ENCODE data around the gene FAM229B.

Gene FAM229B

GRCh38 chr6:112062966-112063365 lies 24.4 kb upstream of the FAM229B start:
- Histone ChIP-seq H3K4me2 (ENCODE audit: insufficient read depth, low read length) (no peak overlapping the region), H2AFZ (ENCODE audit: low read depth, low read length) (no peak overlapping the region), H3K4me3 (ENCODE audit: low read depth in 1 of 2, low read length in 2 of 2) (no peak overlapping the region), H3K27me3 (ENCODE audit: insufficient read depth, low read length, poor library complexity) (no peaks in the 10 kb centered on the region), H3K4me1 (ENCODE audit: insufficient read depth, low read length) (no peaks in the 10 kb centered on the region), H3K9me3 (ENCODE audit: insufficient read depth, low read length, severe bottlenecking) (no peaks in the 10 kb centered on the region), H3K9ac (ENCODE audit: low read depth, low read length) (no peak overlapping the region), H3K79me2 (ENCODE audit: insufficient read depth, low read length) (no peaks in the 10 kb centered on the region), H3K36me3 (ENCODE audit: insufficient read depth, low read length) (no peaks in the 10 kb centered on the region), H4K20me1 (ENCODE audit: insufficient read depth, low read length) (no peaks in the 10 kb centered on the region), H3K27ac (ENCODE audit: low read length) (no peak overlapping the region)
- no peak for DNase-seq
- no peak for TF ChIP-seq CTCF (IDR thresholded peaks at IDR 0.05; ENCODE audit: borderline replicate concordance, extremely low read depth, low read length, poor library complexity, severe bottlenecking)
- TF ChIP-seq EZH2 (IDR thresholded peaks at IDR 0.05; ENCODE audit: borderline replicate concordance, low read depth, low read length, severe bottlenecking): no peak
- ATAC-seq (ENCODE audit: insufficient read depth, low read depth): no peak

GRCh38 chr6:112065426-112065986 lies 21.9 kb upstream of the FAM229B start:
- H3K27ac ChIP-seq (ENCODE audit: low read length): no peak overlapping the region
- no peaks in the 10 kb centered on the region for H4K20me1 ChIP-seq (ENCODE audit: insufficient read depth, low read length)
- H3K4me3 ChIP-seq (ENCODE audit: low read depth in 1 of 2, low read length in 2 of 2): no peak overlapping the region
- no peaks in the 10 kb centered on the region for H3K9me3 ChIP-seq (ENCODE audit: insufficient read depth, low read length, severe bottlenecking)
- no peaks in the 10 kb centered on the region for H3K36me3 ChIP-seq (ENCODE audit: insufficient read depth, low read length)
- H3K27me3 ChIP-seq (ENCODE audit: insufficient read depth, low read length, poor library complexity): no peaks in the 10 kb centered on the region
- no peak for ATAC-seq (ENCODE audit: insufficient read depth, low read depth)
- H3K4me2 ChIP-seq (ENCODE audit: insufficient read depth, low read length): no peak overlapping the region
- H3K4me1 ChIP-seq (ENCODE audit: insufficient read depth, low read length): no peaks in the 10 kb centered on the region
- no peak overlapping the region for H2AFZ ChIP-seq (ENCODE audit: low read depth, low read length)
- no peak for DNase-seq
- no peaks in the 10 kb centered on the region for H3K79me2 ChIP-seq (ENCODE audit: insufficient read depth, low read length)
- H3K9ac ChIP-seq (ENCODE audit: low read depth, low read length): no peak overlapping the region
- TF ChIP-seq CTCF (IDR thresholded peaks at IDR 0.05; ENCODE audit: borderline replicate concordance, extremely low read depth, low read length, poor library complexity, severe bottlenecking) (no peak), EZH2 (IDR thresholded peaks at IDR 0.05; ENCODE audit: borderline replicate concordance, low read depth, low read length, severe bottlenecking) (no peak)

- Histone ChIP-seq H3K79me2 (ENCODE audit: insufficient read depth, low read length) (no peaks in the 10 kb centered on the region), H3K4me1 (ENCODE audit: insufficient read depth, low read length) (no peaks in the 10 kb centered on the region), H3K27me3 (ENCODE audit: insufficient read depth, low read length, poor library complexity) (no peaks in the 10 kb centered on the region), H3K36me3 (ENCODE audit: insufficient read depth, low read length) (peaks cover 7% of the 10 kb centered on the region; the same call in 1 of the 2 replicates), H3K9me3 (ENCODE audit: insufficient read depth, low read length, severe bottlenecking) (no peaks in the 10 kb centered on the region), H3K4me2 (ENCODE audit: insufficient read depth, low read length) (no peak overlapping the region), H4K20me1 (ENCODE audit: insufficient read depth, low read length) (no peaks in the 10 kb centered on the region), H3K4me3 (ENCODE audit: low read depth in 1 of 2, low read length in 2 of 2) (no peak overlapping the region), H2AFZ (ENCODE audit: low read depth, low read length) (no peak overlapping the region), H3K27ac (ENCODE audit: low read length) (no peak overlapping the region), H3K9ac (ENCODE audit: low read depth, low read length) (no peak overlapping the region)
- DNase-seq: no peak
- ATAC-seq (ENCODE audit: insufficient read depth, low read depth): no peak
- TF ChIP-seq EZH2 (IDR thresholded peaks at IDR 0.05; ENCODE audit: borderline replicate concordance, low read depth, low read length, severe bottlenecking) (no peak), CTCF (IDR thresholded peaks at IDR 0.05; ENCODE audit: borderline replicate concordance, extremely low read depth, low read length, poor library complexity, severe bottlenecking) (no peak)
Observed at GRCh38 chr6:112066606-112067005, 20.8 kb upstream of the FAM229B start.

All from DND-41 (cell line).